Adipose tissue (tissue), 3 donors: ENCODE data around the gene RSPO1. TPM values are rescaled to one million over a fixed set of nuclear protein-coding genes. Genes with fewer than 3 reads are reported as not detected.
"Not testable (repeated sequence)": the region's sequence is repeated elsewhere in the genome, so short reads cannot be mapped to it uniquely, and the experiment has no call there.

ENCODE experiments used
- H3K27ac ChIP-seq: one replicate; pipeline ENCODE4 v1.5.1; 2013; ENCODE audit warnings: low read depth, low read length
- WGBS, 3 donors: extraction: QIAGEN DNeasy Blood & Tissue Kit; methylation state at CpG; one replicate each; pipeline ENCODE4 v1.1.7; 2013; 5-methylcytosine and 5-hydroxymethylcytosine counted together
- polyA plus RNA-seq, 3 donors: library from polyadenylated mRNA; stranded (reverse); fragments of 200-250 nt; gene quantifications; one replicate each; pipeline ENCODE4 v1.2.3, GENCODE V29; 2013
- donor health status: healthy with polysubstance abuse.
- donor health status: Bipolar disorder and iron deficiency.
- donor health status: healthy.

RSPO1 gene
- polyA plus RNA-seq = 1 to 10 TPM in 1 of 3 donors, under 1 TPM in 2; 0.07 to 1.5 (median 0.77) TPM

DNA sequence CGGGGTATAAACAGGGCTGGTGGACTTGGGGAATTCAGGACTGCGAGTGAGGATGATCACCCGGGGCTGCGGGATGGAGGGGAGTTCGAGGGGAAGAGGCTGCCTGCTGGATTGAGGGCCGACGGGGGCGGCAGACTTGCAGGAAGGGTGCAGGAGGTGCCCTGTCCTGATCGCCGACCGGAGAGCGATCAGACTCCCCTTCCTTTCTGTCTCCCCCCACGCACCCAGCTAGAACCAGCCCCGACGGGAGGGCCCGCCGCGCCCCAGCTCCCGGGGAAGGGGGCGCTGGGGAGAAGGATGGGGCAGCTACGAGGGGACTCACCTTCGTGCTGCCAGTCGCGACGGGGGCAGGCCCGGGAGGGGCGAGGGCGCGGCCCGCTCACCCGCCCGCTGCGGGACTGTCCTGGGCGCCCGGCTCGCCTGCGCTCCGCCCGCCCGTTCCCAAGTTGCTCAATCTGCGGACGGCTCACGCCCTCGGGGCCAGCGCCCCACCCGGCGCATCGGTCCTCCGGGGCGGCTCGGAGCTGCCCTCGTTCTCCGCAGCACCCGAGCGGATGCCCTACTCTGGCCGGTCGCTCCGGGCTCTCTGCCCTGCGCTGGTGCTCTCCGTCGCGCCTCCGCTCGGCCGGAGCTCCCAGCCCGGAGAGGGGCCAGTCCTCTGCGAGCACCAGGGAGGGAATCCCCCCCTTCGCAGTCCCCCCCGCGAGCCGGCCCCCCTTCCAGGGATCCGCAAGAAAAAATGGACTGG lies at the start of gene RSPO1:
Gene RSPO1, minus strand, starts transcription at position 649 of the 748 bp plus-strand sequence. CDS start 5,231 bp downstream, outside the sequence.
- H3K27ac ChIP-seq = no peak within 1 kb of the TSS
- 1% methylated on average over 53 to 72 of the region's 72 CpGs for WGBS, 3 donors

GRCh38 chr1:37684182-37684581 lies 49.5 kb upstream of the RSPO1 start:
- H3K27ac ChIP-seq = not testable (repeated sequence)
- 92 to 95% (median 94%) methylated on average over 9 of the region's 9 CpGs for WGBS, 3 donors

GRCh38 chr1:37682334-37682987 lies 47.8 kb upstream of the RSPO1 start:
- 62 to 74% (median 74%) methylated on average over 5 of the region's 5 CpGs for WGBS, 3 donors
- no peak overlapping the region for H3K27ac ChIP-seq

DNA sequence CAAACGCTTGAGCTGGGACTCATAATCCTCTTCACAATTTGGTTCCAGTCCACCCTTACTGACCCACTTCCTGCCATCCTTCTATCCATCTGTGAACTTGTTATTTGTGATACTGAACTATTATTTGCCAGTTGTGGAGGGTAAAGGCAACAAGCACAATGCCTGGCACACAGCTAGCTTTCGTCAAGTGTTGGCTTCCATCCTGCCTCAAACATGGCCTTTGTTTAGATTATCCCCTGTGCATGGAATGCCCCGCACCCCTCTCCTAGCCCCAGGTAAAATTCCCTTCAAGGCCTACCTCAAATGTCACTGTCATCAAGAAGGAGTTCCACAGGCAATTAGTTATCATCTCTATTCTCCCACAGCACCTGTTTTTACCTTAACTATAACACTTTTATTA lies 46.2 kb upstream of the RSPO1 start:
- 86 to 90% (median 89%) methylated on average over 3 of the region's 3 CpGs for WGBS, 3 donors
- no peak overlapping the region for H3K27ac ChIP-seq

DNA sequence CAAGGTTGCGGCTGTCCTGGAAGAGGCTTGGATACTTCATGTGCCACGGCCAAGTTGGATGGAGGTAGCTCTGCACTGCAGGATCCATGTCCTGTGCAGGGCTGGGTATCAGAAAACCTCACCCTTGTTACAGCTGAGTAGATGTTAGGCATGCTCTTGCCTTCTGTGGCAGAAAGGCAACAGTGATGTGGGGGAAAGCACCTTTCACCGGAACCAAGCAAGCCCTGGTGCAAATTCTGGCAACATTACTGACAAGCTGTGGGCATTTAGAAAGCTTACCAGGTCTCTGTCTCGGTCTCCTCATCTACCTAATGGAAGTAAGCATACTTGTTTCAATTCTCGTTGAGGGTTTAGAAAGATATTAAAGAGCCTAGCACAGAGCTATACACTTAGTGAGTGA lies 43.1 kb upstream of the RSPO1 start:
- no peak overlapping the region for H3K27ac ChIP-seq
- WGBS, 3 donors = 71 to 89% (median 83%) methylated on average over 5 of the region's 5 CpGs

GRCh38 chr1:37677143-37677439 lies 42.4 kb upstream of the RSPO1 start:
- no peak overlapping the region for H3K27ac ChIP-seq
- 46 to 63% (median 59%) methylated on average over 4 of the region's 4 CpGs for WGBS, 3 donors

DNA sequence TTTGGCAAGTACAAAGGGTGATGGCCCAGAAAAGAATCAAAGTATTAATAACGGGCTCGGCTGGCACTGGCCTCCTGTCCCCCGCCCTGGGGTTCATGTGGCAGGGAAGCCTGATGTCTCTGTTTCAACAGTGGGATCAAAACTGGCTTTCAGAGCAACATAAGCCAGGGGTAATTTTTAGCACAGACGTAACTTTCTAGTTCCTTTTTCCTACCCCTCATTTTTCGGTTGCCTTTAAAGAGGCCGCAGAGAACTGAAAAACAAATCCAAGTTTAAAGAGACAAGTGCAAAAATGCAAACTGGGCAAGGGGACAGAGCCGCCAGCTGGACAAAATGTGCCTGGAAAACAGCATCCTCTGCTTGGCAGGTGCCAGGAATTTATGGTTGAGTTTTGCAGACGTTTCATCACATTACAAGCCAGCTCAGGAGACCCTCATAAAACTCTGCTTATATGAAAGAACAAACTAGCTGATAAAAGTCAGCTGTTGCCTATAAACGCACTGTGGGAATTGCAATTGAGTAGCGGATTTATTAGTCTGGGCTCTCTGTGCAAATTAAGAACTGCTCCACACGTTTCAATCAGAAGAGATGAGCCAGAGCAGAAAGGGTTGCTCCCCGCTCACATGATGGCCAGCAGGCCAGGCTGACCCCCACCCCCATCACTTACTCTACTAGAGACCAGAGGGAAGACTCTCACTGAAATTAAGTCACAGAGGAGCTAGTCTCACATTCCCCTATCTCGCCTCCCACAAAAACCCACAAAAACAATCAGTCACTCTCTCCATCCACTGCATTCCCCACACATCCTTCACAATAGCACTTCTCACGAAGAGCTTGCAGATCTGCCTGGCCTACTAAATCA lies 41.8 kb upstream of the RSPO1 start:
- no peak overlapping the region for H3K27ac ChIP-seq
- 35 to 53% (median 43%) methylated on average over 14 of the region's 14 CpGs for WGBS, 3 donors

GRCh38 chr1:37673920-37674319 lies 39.2 kb upstream of the RSPO1 start:
- WGBS, 3 donors = 42 to 61% (median 58%) methylated on average over 10 of the region's 10 CpGs
- no peak overlapping the region for H3K27ac ChIP-seq

GRCh38 chr1:37672136-37672870 lies 37.6 kb upstream of the RSPO1 start:
- 58 to 77% (median 69%) methylated on average over 9 of the region's 9 CpGs for WGBS, 3 donors
- H3K27ac ChIP-seq = no peak overlapping the region

DNA sequence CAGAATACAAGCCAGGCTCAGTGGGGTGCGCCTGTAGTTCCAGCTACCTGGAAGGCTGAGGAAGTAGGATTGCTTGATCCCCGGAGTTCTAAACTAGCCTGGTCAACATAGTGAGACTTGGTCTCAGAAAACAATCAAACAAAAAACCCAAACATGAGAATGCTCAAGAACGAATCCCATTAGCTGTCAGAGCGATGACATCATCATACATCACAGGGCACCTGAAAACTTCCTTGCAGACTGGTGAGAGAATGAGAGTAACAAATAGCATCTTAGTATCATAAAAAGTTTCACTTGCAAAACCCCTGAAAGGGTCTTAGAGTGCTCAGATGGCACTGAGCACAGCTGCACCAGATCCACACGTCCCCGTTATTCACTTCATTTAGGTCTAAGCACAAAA lies 36.6 kb upstream of the RSPO1 start:
- no peak overlapping the region for H3K27ac ChIP-seq
- WGBS, 3 donors = 66 to 80% (median 78%) methylated on average over 6 of the region's 6 CpGs

DNA sequence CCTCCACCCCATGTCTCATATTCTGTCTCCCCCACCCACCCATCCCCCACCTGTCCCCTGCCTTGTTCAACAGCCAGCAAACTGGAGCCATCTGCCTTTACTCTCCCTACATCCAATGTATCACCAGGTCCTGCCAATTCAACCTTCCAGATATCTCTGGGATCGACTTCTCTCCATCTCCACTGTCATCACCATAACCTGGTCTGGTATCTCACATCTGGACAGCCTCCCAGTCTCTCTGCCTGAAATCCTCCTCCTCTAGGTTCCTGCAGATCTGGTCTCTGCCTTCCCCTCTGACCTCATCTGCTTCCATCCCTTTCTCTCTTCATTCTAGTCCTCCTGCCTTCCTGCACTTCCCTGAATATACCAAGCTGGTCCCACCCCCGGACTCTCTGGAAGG lies 35.4 kb upstream of the RSPO1 start:
- no peak overlapping the region for H3K27ac ChIP-seq
- WGBS, 3 donors = 64 to 74% (median 64%) methylated on average over 2 of the region's 2 CpGs

DNA sequence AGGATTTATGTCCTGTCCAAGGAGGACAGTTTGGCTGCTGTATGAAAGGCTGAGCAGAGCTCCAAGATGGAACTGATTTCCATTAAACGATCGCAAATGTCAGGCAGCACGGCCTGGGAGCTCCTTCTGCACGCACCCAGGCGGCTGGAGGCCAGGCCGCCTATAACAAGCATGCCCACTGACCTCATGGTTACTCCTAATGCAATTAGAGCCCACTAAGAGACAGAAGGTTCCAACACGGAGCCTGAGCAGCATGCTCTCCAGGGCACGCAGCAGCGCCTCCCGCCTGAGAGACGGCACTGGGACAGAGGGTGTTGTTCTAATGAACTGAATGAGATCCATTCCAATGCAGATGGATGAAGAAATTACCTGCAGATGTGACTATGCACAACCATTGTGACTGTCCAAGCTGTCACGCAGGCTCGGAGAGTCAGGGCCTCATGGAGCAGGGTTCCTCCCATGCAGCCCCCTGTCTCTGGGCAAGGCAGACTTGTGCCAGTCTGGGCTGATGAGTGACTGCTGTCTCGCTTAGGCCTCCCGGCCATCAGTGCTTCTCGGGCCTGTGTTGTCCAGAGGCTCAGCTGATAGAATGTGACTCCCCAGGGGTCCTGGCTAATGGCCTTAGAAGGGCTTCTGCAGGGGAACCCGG lies 32.5 kb upstream of the RSPO1 start:
- H3K27ac ChIP-seq = no peak overlapping the region
- WGBS, 3 donors = 53 to 65% (median 63%) methylated on average over 17 of the region's 17 CpGs

DNA sequence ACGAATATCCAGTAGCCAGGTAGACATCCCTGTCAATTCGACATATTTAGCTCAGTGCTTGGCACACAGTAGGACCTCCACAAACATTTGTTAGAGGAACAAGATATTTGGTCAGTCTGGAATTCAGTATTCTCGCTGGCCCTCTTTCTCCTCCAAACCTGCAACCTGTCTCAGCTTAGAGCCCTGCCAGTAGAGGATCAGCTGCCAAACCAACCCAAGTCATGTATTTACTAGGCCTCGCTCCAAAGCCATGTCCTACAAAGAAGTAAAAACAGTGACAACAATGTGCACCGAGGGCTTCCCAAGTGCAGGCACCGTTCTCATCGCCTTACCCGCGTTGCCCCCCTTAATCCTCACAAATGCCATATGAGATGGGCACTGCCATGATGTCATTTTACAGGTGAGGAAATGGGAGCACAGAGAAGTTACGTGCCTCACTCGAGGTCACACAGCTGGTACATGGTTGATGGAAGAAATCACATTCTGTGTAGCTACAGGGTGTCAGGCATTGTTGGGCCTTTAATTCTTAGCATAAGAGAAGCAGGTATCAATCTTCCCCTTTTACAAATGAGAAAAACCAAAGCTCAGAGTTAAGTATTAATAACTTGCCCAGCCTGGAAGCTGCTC lies 31.7 kb upstream of the RSPO1 start:
- no peak overlapping the region for H3K27ac ChIP-seq
- 74 to 89% (median 87%) methylated on average over 11 of the region's 11 CpGs for WGBS, 3 donors

GRCh38 chr1:37663426-37664000 lies 28.8 kb upstream of the RSPO1 start:
- H3K27ac ChIP-seq = no peak overlapping the region
- WGBS, 3 donors = 37 to 55% (median 50%) methylated on average over 14 of the region's 14 CpGs

DNA sequence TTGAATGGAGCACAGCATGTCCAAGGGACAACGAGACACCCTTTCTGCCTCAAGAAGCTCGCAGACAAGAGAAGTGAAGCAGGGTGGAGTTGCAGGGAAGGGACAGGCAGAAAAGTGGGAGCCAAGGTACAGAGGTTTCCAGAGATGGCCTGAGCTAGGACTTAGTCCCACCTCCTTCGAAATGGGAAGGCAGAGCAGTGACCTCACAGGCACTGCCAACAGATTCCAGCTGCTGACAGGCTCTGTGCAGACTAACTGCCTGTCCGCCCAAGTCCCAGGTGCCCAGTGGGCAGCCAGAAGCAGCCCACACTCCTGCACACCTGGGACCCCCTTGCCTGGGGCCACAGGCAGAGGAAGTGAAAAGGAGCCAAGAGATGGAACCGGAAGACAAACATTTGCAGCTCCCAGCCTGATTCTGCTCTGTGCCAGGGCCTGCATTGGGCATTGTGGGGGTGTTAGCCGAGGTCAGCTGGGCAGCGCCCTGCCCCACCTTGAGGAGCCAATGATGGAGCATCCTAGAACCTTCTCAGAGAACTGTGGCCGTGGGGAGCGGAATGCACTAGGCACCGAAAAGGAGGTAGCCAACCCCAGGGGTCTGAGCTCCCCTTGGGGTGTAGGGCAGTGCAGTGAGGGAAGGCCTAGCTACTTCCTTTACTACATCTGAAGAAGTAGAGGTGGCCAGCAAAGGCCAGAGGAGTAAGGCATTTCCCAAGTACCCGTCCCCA lies 27.5 kb upstream of the RSPO1 start:
- WGBS, 3 donors = 76 to 87% (median 80%) methylated on average over 11 of the region's 11 CpGs

DNA sequence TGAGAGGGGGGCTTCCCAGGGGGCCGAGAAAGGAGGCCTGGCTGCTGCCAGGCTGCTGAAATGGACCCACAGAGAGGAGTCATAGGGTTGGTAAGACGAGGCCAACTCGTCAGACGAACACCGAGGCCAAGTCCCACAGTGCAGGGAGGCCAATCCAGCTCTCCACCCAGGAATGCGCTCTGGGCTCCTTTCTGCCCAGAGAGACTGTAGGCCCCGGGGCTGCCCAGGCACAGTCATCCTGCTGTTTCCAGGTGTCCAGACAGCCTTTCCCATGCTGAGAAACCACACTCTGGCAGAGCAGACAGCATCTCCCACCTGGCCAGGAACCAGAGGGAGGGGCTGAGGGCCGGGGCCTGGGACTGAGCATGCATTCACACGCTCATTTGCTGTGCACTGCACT lies 26.7 kb upstream of the RSPO1 start:
- no peak overlapping the region for H3K27ac ChIP-seq
- WGBS, 3 donors = 54 to 70% (median 63%) methylated on average over 9 of the region's 9 CpGs

More for the DNA sequence above, 27.5 kb upstream of the RSPO1 start:
- no peak overlapping the region for H3K27ac ChIP-seq

- no peak overlapping the region for H3K27ac ChIP-seq
- 22 to 53% (median 37%) methylated on average over 9 to 10 of the region's 10 CpGs for WGBS, 3 donors
These were observed 26.0 kb upstream of the RSPO1 start for GRCh38 chr1:37660664-37661063.
